Astrocyte of the spinal cord (primary cell): ENCODE results near the gene GNG13.

Experiments
- DNase-seq: peaks from one replicate; pipeline ENCODE4 v3.0.0; 2011; ENCODE audit warnings: low read depth, low spot score
- H3K4me3 ChIP-seq: 2 replicates; pipeline ENCODE4 v1.5.1; 2011; ENCODE audit warnings: low read depth, mild to moderate bottlenecking, low read length, moderate library complexity
- in situ Hi-C: cut with HindIII; loops from 2 replicates; pipeline ENCODE4 v1.10.0; 2017; ENCODE audit warnings: low sequenced_read_pairs
- TF ChIP-seq, protein P1 (sequence below): IDR thresholded peaks from 2 replicates; pipeline ENCODE4 v1.5.1; 2012; ENCODE audit warnings: low read depth, mild to moderate bottlenecking, low read length, inconsistent platforms

Gene GNG13

GRCh38 chr16:798666-799065 is 1.9 kb downstream of the GNG13 start:
- no peak for DNase-seq
- H3K4me3 ChIP-seq = no peak overlapping the region
- in situ Hi-C loops = no loop called here
- TF ChIP-seq, protein P1, sequence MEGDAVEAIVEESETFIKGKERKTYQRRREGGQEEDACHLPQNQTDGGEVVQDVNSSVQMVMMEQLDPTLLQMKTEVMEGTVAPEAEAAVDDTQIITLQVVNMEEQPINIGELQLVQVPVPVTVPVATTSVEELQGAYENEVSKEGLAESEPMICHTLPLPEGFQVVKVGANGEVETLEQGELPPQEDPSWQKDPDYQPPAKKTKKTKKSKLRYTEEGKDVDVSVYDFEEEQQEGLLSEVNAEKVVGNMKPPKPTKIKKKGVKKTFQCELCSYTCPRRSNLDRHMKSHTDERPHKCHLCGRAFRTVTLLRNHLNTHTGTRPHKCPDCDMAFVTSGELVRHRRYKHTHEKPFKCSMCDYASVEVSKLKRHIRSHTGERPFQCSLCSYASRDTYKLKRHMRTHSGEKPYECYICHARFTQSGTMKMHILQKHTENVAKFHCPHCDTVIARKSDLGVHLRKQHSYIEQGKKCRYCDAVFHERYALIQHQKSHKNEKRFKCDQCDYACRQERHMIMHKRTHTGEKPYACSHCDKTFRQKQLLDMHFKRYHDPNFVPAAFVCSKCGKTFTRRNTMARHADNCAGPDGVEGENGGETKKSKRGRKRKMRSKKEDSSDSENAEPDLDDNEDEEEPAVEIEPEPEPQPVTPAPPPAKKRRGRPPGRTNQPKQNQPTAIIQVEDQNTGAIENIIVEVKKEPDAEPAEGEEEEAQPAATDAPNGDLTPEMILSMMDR = no peak

DNA sequence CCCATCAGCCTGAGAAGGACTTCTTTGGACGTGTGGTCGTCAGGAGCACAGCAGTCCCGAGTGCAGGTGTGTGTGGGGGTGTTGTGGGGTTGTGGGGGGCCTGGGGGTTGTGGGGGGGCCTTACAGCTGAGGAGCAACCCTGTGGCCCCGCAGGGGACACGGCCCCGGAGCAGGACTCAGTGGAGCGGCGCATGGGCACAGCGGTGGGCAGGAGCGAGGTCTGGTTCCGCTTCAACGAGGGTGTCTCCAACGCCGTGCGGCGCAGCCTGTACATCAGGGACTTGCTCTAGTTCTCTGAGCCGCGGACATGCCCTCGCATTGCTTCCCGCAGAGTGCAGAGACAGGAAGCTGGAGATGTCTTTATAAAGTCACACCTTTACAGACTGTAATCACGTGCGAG is 2.8 kb downstream of the GNG13 start:
- in situ Hi-C loops = no loop called here
- TF ChIP-seq, protein P1 = no peak
- no peak overlapping the region for H3K4me3 ChIP-seq
- no peak for DNase-seq

DNA sequence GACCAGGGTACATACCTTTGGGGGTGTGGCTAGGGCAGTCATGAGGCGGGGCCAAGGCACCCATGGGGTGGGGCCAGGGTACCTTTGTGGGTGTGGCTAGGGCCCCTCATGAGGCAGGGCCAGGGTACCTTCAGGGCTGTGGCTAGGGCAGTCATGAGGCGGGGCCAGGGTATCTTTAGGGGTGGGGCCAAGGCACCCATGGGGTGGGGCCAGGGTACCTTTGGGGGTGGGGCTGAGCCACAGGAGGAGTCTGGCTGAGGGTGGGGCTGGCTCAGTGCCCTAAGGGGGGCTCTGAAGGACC is 3.5 kb downstream of the GNG13 start:
- in situ Hi-C loops = no loop called here
- TF ChIP-seq, protein P1 = no peak
- H3K4me3 ChIP-seq = no peak overlapping the region
- DNase-seq = no peak

DNA sequence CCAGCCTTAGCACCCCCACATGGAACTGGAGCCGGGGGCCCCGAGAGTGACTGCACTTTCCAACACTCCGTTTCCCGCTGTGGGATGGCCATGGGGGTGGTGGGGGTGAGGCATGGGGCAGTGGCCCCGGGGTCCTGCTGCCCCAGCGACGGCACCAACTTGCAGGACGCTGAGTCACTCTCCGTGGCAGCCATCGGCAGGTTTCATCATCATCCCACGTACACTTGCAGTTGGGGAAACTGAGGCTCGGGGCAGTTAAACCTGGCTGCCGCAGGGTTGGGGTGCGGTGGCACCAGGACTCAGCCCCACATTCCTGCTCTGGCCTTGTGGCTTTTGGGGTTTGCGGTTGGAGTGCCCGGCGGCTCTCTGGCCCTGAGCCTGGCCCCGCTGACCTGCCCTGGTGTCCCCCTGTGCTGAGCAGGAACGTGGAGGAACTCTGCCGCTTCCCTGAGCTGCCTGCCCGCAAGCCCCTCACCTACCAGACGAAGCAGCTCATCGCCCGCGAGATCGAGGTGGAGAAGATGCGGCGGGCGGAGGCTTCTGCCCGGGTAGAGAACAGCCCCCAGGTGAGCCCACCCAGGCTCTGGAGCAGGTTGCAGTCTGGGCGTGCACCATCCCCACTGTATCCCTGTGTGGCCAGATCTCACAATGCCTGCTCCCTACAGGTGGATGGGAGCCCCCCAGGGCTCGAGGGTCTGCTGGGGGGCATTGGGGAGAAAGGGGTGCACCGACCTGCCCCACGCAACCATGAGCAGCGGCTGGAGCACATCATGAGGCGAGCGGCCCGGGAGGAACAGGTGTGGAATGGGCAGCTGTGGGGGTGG is 4.0 kb downstream of the GNG13 start:
- in situ Hi-C loops = no loop called here
- DNase-seq = no peak
- TF ChIP-seq, protein P1 = no peak
- no peak overlapping the region for H3K4me3 ChIP-seq

DNA sequence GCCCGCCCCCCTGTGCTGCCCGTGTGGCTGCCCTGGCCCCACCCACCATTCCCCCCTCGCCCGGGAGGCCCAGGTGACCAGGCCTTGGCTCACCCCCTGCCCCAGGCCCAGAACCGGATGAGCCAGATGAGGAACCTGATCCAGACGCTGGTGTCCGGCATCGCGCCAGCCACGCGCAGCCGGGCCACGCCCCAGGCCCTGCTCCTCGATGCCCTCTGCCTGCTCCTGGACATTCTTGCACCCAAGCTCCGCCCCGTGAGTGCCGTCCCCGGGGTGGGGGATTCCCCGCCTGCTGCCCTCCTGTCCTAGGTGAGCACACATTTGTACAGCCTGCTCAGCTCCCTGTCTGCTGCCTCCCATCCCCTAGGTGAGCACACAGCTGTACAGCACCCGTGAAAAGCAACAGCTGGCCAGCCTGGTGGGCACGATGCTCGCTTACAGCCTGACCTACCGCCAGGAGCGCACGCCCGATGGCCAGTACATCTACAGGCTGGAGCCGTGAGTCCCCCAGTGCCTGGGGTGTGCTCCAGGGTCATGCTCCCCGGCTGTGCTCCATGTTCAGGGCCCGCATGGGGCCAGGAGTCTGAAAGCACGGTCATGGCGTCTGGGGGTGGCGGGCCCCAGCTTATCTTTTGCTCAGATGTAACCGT is 4.8 kb downstream of the GNG13 start:
- TF ChIP-seq, protein P1 = no peak
- in situ Hi-C loops = no loop called here
- H3K4me3 ChIP-seq = no peak overlapping the region
- DNase-seq = no peak

DNA sequence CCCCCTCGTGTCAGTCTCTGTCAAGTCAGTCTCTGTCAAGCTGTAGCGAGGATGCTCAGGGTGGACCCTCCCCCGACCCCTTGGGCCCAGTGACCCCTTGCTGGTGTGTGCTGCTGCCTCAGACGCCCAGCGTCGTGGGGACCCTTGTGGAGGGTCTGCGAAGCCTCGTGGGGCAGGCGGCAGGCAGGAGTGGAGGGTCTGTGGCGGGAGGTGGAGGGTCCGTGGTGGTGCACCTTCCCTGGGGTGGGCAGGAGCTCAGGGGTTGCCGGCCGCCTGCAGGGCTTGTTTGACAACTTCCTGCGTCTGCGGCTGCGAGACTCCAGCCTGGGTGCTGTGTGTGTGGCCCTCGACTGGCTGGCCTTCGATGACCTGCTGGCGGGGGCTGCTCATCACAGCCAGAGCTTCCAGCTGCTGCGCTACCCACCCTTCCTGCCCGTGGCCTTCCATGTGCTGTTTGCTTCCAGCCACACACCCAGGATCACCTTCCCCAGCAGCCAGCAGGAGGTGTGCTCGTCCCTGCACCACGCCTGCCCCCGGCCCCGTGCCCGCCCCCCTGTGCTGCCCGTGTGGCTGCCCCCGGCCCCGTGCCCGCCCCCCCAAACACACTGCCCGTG is 5.6 kb downstream of the GNG13 start:
- TF ChIP-seq, protein P1 = no peak
- H3K4me3 ChIP-seq = no peak overlapping the region
- in situ Hi-C loops = no loop called here
- DNase-seq = no peak
